Panc1 (cell line): ENCODE data around the gene PREP. TPM values are rescaled to one million over a fixed set of nuclear protein-coding genes. Genes with fewer than 3 reads are reported as not detected.

Source experiments
- ATAC-seq: fragments of 200-7000 bp; cut with Tn5 transposase; 2 replicates; pipeline ENCODE4 v1.9.1; 2020; ENCODE audit warnings: mild to moderate bottlenecking, moderate library complexity
- BruUV-seq: library from RNA; stranded (reverse); fragments of 400-500 nt; replicated peaks from 2 replicates; lab custom pipeline; 2021; lab: Mats Ljungman, UMichigan
- CTCF ChIA-PET: fragments of 300-600 bp; sonication (Branson Sonifier 250); formaldehyde crosslinking; loops from one replicate; lab custom pipeline; 2022; ENCODE audit warnings: antibody characterized with exemption; lab: Charles Lee
- POLR2A ChIA-PET: fragments of 300-600 bp; sonication (Branson Sonifier 250); formaldehyde crosslinking; loops from one replicate; lab custom pipeline; 2022; ENCODE audit warnings: antibody characterized with exemption; lab: Charles Lee
- DNase-seq: peaks from one replicate; pipeline ENCODE4 v3.0.0-alpha.2; 2010; ENCODE audit warnings: low read depth, low spot score
- H3K27ac ChIP-seq: 2 replicates; pipeline ENCODE4 v1.5.1; 2011; ENCODE audit warnings: mild to moderate bottlenecking, low read length, inconsistent platforms
- H3K27me3 ChIP-seq: fragments of 200-500 bp; sonication (Bioruptor generic); 2 replicates; pipeline ENCODE4 v1.6.0; 2014; ENCODE audit warnings: low read length, inconsistent platforms; ENCODE audit not compliant: control insufficient read depth, insufficient read depth
- H3K36me3 ChIP-seq: fragments of 200-500 bp; sonication (Bioruptor generic); 2 replicates; pipeline ENCODE4 v1.5.1; 2014; ENCODE audit warnings: inconsistent platforms, mild to moderate bottlenecking, low read length, moderate library complexity; ENCODE audit not compliant: control insufficient read depth, insufficient read depth
- H3K4me1 ChIP-seq: 2 replicates; pipeline ENCODE4 v1.5.1; 2011; ENCODE audit warnings: inconsistent platforms, mild to moderate bottlenecking, low read length, moderate library complexity; ENCODE audit not compliant: control insufficient read depth, insufficient read depth
- H3K4me3 ChIP-seq, 2 experiments: 2 replicates each; pipeline ENCODE4 v1.5.1; 2011 to 2012; ENCODE audit warnings: low read depth in 2 of 2, low read length in 2 of 2, mild to moderate bottlenecking in 2 of 2, inconsistent platforms in 1 of 2, moderate library complexity in 1 of 2
- H3K9me3 ChIP-seq: fragments of 200-500 bp; sonication (Bioruptor generic); 2 replicates; pipeline ENCODE4 v1.5.1; 2014; ENCODE audit warnings: low read depth, mild to moderate bottlenecking, inconsistent platforms, low read length, moderate library complexity; ENCODE audit not compliant: control insufficient read depth, insufficient read depth
- POLR2AphosphoS5 ChIP-seq: IDR thresholded peaks from 2 replicates; pipeline ENCODE4 v1.6.1; 2012; ENCODE audit warnings: mild to moderate bottlenecking, low read depth, low read length, moderate library complexity
- SIN3A ChIP-seq: IDR thresholded peaks from 2 replicates; pipeline ENCODE4 v1.6.1; 2012; ENCODE audit warnings: low read depth, mild to moderate bottlenecking, low read length, moderate library complexity, borderline replicate concordance; ENCODE audit not compliant: insufficient read depth
- TCF7L2 ChIP-seq: IDR thresholded peaks from 2 replicates; pipeline ENCODE4 v1.6.1; 2011; ENCODE audit warnings: mild to moderate bottlenecking, low read depth, low read length, inconsistent platforms
- in situ Hi-C: cut with HindIII; loops from 2 replicates; pipeline ENCODE4 v1.10.0; 2016; ENCODE audit warnings: low sequenced_read_pairs, low pct_unique_long_range_greater_than_20kb
- intact Hi-C: fragments of 100-400 bp; cut with micrococcal nuclease; formaldehyde crosslinking; loops from one replicate; pipeline ENCODE4 v1.10.0; 2022; ENCODE audit not compliant: unreplicated experiment
- total RNA-seq: library from RNA; stranded (reverse); gene quantifications from one replicate; pipeline ENCODE4 v1.2.1, GENCODE V29; 2021; ENCODE audit not compliant: unreplicated experiment
- TF ChIP-seq, protein P1 (sequence below), 2 experiments: IDR thresholded peaks; 2 replicates each; pipeline ENCODE4 v1.6.1; 2011 to 2012; ENCODE audit warnings: low read depth in 2 of 2, control low read depth in 1 of 2, low read length in 1 of 2, mild to moderate bottlenecking in 1 of 2, moderate library complexity in 1 of 2; ENCODE audit not compliant: insufficient read depth in 1 of 2
- TF ChIP-seq, protein P2 (sequence below): fragments of 450-650 bp; IDR thresholded peaks from 2 replicates; pipeline ENCODE4 v1.5.1; 2017; ENCODE audit warnings: mild to moderate bottlenecking

PREP gene
- total RNA-seq, 1 experiment from 2014 or later = 50.4 TPM

DNA sequence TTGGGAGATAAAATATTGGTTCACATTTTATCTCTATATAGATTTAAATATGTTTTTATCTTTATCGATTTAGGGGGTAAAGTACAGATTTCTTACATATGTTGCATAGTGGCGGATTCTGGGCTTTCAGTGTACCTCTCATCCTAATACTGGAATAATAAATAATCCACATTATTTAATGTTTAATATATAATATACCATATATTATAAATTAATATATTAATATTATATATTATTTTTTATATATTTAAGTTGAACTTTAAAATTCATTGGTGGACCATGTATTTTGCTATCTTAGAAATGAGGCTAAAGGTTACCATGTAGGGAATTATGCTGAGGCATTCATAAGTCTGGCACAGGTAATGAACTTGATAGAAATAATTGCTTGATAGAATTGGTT, 133.5 kb downstream of the PREP start:
- H3K4me3 ChIP-seq = no peak overlapping the region
- in situ Hi-C loops = no loop called here
- intact Hi-C loops = no loop called here
- no peak for ATAC-seq
- no peak for DNase-seq
- no peaks in the 10 kb centered on the region for H3K4me1 ChIP-seq
- no peaks in the 10 kb centered on the region for H3K36me3 ChIP-seq
- no peak overlapping the region for H3K27ac ChIP-seq
- TF ChIP-seq, protein P1, sequence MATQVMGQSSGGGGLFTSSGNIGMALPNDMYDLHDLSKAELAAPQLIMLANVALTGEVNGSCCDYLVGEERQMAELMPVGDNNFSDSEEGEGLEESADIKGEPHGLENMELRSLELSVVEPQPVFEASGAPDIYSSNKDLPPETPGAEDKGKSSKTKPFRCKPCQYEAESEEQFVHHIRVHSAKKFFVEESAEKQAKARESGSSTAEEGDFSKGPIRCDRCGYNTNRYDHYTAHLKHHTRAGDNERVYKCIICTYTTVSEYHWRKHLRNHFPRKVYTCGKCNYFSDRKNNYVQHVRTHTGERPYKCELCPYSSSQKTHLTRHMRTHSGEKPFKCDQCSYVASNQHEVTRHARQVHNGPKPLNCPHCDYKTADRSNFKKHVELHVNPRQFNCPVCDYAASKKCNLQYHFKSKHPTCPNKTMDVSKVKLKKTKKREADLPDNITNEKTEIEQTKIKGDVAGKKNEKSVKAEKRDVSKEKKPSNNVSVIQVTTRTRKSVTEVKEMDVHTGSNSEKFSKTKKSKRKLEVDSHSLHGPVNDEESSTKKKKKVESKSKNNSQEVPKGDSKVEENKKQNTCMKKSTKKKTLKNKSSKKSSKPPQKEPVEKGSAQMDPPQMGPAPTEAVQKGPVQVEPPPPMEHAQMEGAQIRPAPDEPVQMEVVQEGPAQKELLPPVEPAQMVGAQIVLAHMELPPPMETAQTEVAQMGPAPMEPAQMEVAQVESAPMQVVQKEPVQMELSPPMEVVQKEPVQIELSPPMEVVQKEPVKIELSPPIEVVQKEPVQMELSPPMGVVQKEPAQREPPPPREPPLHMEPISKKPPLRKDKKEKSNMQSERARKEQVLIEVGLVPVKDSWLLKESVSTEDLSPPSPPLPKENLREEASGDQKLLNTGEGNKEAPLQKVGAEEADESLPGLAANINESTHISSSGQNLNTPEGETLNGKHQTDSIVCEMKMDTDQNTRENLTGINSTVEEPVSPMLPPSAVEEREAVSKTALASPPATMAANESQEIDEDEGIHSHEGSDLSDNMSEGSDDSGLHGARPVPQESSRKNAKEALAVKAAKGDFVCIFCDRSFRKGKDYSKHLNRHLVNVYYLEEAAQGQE (IDR thresholded peaks at IDR 0.05; ENCODE audit: insufficient read depth in 1 of 2, low read depth in 2 of 2, low read length in 1 of 2) = no peak
- no peak for TF ChIP-seq TCF7L2
- TF ChIP-seq, protein P2, sequence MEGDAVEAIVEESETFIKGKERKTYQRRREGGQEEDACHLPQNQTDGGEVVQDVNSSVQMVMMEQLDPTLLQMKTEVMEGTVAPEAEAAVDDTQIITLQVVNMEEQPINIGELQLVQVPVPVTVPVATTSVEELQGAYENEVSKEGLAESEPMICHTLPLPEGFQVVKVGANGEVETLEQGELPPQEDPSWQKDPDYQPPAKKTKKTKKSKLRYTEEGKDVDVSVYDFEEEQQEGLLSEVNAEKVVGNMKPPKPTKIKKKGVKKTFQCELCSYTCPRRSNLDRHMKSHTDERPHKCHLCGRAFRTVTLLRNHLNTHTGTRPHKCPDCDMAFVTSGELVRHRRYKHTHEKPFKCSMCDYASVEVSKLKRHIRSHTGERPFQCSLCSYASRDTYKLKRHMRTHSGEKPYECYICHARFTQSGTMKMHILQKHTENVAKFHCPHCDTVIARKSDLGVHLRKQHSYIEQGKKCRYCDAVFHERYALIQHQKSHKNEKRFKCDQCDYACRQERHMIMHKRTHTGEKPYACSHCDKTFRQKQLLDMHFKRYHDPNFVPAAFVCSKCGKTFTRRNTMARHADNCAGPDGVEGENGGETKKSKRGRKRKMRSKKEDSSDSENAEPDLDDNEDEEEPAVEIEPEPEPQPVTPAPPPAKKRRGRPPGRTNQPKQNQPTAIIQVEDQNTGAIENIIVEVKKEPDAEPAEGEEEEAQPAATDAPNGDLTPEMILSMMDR = no peak
- TF ChIP-seq POLR2AphosphoS5 = no peak
- no peak for TF ChIP-seq SIN3A
- no peaks in the 10 kb centered on the region for H3K27me3 ChIP-seq
- ChIA-PET CTCF (no interaction called here), POLR2A (no interaction called here)
- no TSS peak for BruUV-seq
- H3K9me3 ChIP-seq = 0 out of 2 replicates have a peak, but pooled peaks cover 3% of the 10 kb centered on the region

DNA sequence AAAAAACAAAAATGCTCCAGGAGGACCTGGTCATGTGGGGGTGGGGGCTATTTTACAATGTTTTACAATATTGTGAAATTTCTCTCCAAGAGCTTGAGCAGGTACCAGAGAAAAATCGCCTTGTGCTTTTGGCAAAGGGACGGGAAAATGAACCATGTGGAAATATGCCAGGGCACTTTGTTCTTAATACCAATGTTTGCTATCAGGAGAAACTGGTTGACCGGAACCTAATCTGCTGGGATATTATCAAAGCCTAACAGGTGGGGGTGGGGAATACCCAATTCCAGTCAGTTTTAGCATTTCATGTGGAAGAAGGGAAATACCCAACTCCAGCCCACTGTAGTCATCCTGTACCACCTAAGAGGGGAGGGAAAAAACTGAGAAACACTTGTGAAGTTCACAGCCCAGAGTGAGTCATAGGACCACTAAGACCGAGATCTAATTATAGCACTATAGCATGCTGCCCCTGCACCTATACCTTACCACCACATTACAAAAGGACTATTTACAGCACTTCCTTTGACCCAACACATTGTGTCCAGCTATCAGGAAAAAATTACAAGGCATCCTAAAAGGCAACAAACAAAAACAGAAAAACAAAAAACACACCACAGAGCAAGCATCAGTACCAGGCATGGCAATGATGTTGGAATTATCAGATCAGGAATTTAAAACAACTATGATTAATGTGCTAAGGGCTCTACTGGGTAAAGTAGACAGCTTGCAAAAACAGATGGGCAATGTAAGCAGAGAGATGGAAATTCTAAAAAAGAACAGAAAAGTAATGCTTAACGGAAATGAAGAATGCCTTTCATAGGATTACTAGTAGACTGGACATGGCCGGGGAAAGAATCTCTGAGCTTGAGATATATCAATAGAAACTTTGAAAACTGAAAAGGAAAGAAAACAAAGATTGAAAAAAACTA, 138.9 kb downstream of the PREP start:
- Histone ChIP-seq H3K36me3 (no peaks in the 10 kb centered on the region), H3K27ac (no peak overlapping the region), H3K4me3 (no peak overlapping the region), H3K27me3 (no peaks in the 10 kb centered on the region), H3K4me1 (no peaks in the 10 kb centered on the region), H3K9me3 (0 out of 2 replicates have a peak, but pooled peaks cover 3% of the 10 kb centered on the region)
- intact Hi-C loops (no loop called here), in situ Hi-C loops (no loop called here)
- no TSS peak for BruUV-seq
- ATAC-seq = no peak
- TF ChIP-seq POLR2AphosphoS5 (no peak), SIN3A (no peak), TCF7L2 (no peak)
- TF ChIP-seq, protein P2 = no peak
- TF ChIP-seq, protein P1 (IDR thresholded peaks at IDR 0.05; ENCODE audit: insufficient read depth in 1 of 2, low read depth in 2 of 2, low read length in 1 of 2) = no peak
- ChIA-PET POLR2A (no interaction called here), CTCF (no interaction called here)
- no peak for DNase-seq
